Measurements from ENCODE around the gene FAM181B. TPM values are rescaled to one million over a fixed set of nuclear protein-coding genes. Genes with fewer than 3 reads are reported as not detected.
A peak's percentile ranks its signal among the peaks of the same experiment; 100 is the strongest.

Gene FAM181B
- total RNA-seq, 1 donor from 2014 or later = 0.35 TPM

DNA sequence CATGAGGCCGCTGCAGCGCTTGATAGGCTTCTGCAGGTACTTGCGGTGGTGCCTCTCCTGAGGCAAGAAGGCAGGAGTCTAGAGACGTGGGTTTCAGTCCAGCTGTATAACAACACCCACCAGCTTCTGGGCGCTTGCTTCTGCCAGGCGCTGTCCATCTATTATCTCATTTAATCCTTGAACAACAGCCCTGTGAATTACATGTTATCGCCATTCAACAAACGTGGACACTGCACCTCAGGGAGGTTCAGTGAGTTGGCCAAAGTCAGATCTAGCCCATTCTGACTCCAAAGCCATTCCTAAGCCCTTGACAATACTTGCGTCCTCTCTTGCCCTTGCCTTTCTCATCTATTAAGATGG lies 436 bp upstream of the FAM181B start:
- Mint-ChIP-seq H3K27me3 (ENCODE audit: unreplicated experiment) (peaks cover 69% of the 10 kb centered on the region), H3K4me3 (ENCODE audit: unreplicated experiment) (peak overlapping the region; percentile 73), H3K4me1 (ENCODE audit: unreplicated experiment) (peaks cover 4% of the 10 kb centered on the region), H3K36me3 (ENCODE audit: unreplicated experiment) (no peaks in the 10 kb centered on the region), H3K27ac (ENCODE audit: unreplicated experiment) (no peak overlapping the region), H3K9me3 (ENCODE audit: unreplicated experiment) (no peaks in the 10 kb centered on the region)
- TF ChIP-seq, protein P1, sequence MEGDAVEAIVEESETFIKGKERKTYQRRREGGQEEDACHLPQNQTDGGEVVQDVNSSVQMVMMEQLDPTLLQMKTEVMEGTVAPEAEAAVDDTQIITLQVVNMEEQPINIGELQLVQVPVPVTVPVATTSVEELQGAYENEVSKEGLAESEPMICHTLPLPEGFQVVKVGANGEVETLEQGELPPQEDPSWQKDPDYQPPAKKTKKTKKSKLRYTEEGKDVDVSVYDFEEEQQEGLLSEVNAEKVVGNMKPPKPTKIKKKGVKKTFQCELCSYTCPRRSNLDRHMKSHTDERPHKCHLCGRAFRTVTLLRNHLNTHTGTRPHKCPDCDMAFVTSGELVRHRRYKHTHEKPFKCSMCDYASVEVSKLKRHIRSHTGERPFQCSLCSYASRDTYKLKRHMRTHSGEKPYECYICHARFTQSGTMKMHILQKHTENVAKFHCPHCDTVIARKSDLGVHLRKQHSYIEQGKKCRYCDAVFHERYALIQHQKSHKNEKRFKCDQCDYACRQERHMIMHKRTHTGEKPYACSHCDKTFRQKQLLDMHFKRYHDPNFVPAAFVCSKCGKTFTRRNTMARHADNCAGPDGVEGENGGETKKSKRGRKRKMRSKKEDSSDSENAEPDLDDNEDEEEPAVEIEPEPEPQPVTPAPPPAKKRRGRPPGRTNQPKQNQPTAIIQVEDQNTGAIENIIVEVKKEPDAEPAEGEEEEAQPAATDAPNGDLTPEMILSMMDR (IDR thresholded peaks at IDR 0.05) = no peak
- DNase-seq (ENCODE audit: extremely low spot score, unreplicated experiment) = no peak

DNA sequence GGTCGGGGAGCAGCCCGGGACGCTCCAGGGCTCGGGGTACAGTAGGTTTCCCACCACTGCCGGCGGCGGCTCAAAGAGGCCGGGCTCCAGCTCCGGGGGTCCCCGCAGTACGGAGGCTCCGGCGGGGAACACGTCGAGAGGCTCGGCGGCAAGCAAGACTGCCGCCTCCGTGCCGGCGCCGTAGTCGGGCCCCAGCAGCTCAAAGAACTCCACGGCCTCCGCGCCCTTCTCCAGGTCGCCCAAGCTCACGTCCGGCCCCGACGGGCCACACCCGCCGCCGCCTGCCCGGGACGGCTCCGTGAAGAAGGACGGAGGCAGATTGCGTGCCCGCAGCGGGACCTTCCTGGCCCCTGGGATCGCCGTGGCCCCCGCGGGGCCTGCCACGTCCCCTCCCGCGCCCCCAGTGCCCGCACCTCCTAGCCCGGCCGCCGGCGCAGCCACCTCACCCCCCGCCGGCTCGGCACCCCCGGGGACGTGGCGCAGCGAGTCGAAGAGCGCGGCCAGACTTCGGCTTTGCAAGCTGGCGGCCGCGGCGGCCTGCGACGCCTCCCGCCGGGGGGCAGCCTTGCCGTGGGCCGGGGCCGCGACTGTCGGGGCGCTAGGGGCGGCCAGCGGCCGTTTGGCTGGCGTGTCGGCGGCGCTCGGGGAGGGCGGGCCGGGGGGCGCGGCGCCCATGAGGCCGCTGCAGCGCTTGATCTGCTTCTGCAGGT lies 775 bp downstream of the FAM181B start:
- TF ChIP-seq, protein P1 (IDR thresholded peaks at IDR 0.05) = no peak
- Mint-ChIP-seq H3K27ac (ENCODE audit: unreplicated experiment) (no peak overlapping the region), H3K4me1 (ENCODE audit: unreplicated experiment) (peaks cover 4% of the 10 kb centered on the region), H3K36me3 (ENCODE audit: unreplicated experiment) (no peaks in the 10 kb centered on the region), H3K9me3 (ENCODE audit: unreplicated experiment) (no peaks in the 10 kb centered on the region), H3K4me3 (ENCODE audit: unreplicated experiment) (peak overlapping the region; percentile 73), H3K27me3 (ENCODE audit: unreplicated experiment) (peaks cover 62% of the 10 kb centered on the region)
- DNase-seq (ENCODE audit: extremely low spot score, unreplicated experiment) = no peak

DNA sequence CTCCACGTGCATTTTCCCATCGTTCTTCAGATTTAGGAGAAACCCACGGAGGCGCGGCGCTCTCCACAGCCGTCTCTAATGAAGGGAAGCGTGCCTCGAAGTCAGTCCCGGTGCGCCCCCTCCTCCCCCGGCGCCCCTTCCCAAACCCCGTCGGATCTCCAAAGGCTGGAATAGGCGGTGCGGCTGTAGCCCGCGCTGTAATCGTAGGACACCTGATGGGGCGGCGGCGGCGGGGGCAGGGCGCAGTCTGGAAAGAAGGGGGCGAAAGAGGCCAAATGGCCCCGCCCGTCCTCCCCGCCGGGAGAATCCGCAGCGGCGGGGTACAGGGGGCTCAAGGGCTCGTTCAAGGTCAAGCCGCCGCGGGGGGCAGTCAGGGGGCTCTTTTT lies 1.3 kb downstream of the FAM181B start:
- no peaks in the 10 kb centered on the region for H3K9me3 Mint-ChIP-seq (ENCODE audit: unreplicated experiment)
- TF ChIP-seq, protein P1 (IDR thresholded peaks at IDR 0.05) = no peak
- no peak for DNase-seq (ENCODE audit: extremely low spot score, unreplicated experiment)
- H3K27me3 Mint-ChIP-seq (ENCODE audit: unreplicated experiment) = peaks cover 57% of the 10 kb centered on the region
- H3K4me3 Mint-ChIP-seq (ENCODE audit: unreplicated experiment) = no peak overlapping the region
- no peaks in the 10 kb centered on the region for H3K36me3 Mint-ChIP-seq (ENCODE audit: unreplicated experiment)
- H3K27ac Mint-ChIP-seq (ENCODE audit: unreplicated experiment) = no peak overlapping the region
- H3K4me1 Mint-ChIP-seq (ENCODE audit: unreplicated experiment) = peaks cover 4% of the 10 kb centered on the region

DNA sequence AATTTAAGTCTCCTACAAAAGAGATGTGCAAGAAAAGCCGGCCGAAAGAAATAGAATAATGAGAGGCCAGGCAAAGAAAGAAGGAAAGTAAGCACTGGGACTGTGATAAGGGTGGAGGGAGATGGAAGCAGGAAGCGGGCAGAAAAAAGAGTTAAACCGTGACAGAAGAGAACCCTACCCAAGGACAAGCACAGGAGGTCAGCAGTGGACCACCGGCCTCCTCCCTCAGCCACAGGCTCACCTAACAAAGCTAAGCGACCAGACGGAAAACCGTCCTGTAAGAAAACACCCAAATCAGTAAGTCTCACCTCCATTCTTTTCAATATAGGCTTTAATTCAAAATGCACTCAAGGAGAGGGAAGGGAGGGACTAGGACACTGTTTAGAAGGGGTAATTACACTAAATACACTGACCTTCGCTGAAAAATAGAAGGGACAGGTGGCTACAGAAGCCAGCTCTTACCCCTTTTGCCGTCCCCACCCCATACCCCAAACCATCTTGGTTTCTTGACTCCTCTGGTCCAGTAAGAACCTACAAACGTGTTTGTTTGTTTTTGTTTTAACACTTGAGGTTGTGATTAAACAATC lies 1.9 kb downstream of the FAM181B start:
- DNase-seq (ENCODE audit: extremely low spot score, unreplicated experiment) = no peak
- H3K4me3 Mint-ChIP-seq (ENCODE audit: unreplicated experiment) = peak overlapping the region; percentile 4
- TF ChIP-seq, protein P1 (IDR thresholded peaks at IDR 0.05) = no peak
- no peaks in the 10 kb centered on the region for H3K36me3 Mint-ChIP-seq (ENCODE audit: unreplicated experiment)
- H3K27me3 Mint-ChIP-seq (ENCODE audit: unreplicated experiment) = peaks cover 56% of the 10 kb centered on the region
- H3K9me3 Mint-ChIP-seq (ENCODE audit: unreplicated experiment) = no peaks in the 10 kb centered on the region
- peaks cover 4% of the 10 kb centered on the region for H3K4me1 Mint-ChIP-seq (ENCODE audit: unreplicated experiment)
- H3K27ac Mint-ChIP-seq (ENCODE audit: unreplicated experiment) = no peak overlapping the region

DNA sequence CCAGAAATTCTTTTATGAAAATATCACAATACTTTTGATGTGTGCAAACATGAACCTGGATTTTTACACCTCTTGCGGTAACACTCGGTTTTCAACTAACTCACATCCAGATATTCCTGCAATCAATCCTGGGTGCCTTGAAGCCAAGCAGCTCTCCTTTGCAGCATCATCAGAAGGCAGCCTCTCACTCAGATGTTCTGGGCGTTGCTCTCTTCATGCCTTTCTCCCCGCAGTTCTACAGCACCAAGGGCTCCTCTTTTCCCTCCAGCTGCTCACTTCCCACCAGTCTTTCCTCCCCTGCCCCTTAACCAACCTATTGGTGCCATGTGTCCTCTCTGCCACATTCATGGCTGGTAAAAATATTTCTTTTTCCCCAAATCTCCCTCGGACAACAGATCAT lies 2.9 kb downstream of the FAM181B start:
- H3K27ac Mint-ChIP-seq (ENCODE audit: unreplicated experiment) = no peak overlapping the region
- H3K27me3 Mint-ChIP-seq (ENCODE audit: unreplicated experiment) = peaks cover 53% of the 10 kb centered on the region
- H3K36me3 Mint-ChIP-seq (ENCODE audit: unreplicated experiment) = no peaks in the 10 kb centered on the region
- H3K4me1 Mint-ChIP-seq (ENCODE audit: unreplicated experiment) = peaks cover 4% of the 10 kb centered on the region
- H3K9me3 Mint-ChIP-seq (ENCODE audit: unreplicated experiment) = no peaks in the 10 kb centered on the region
- no peak overlapping the region for H3K4me3 Mint-ChIP-seq (ENCODE audit: unreplicated experiment)
- TF ChIP-seq, protein P1 (IDR thresholded peaks at IDR 0.05) = no peak
- no peak for DNase-seq (ENCODE audit: extremely low spot score, unreplicated experiment)

Data from osteocyte (in vitro differentiated cells).